GM12875 (cell line): ENCODE data around the gene ASS1.

Experiments
- H3K4me3 ChIP-seq: one replicate; pipeline ENCODE4 v1.5.1; 2011; ENCODE audit warnings: low read depth, low read length, control low read depth
- TF ChIP-seq, protein P1 (sequence below): IDR thresholded peaks from 2 replicates; pipeline ENCODE4 v1.5.1; 2011; ENCODE audit warnings: low read depth, mild to moderate bottlenecking, control low read depth, inconsistent platforms, low read length, moderate library complexity, borderline replicate concordance; ENCODE audit not compliant: insufficient read depth

Gene ASS1

DNA sequence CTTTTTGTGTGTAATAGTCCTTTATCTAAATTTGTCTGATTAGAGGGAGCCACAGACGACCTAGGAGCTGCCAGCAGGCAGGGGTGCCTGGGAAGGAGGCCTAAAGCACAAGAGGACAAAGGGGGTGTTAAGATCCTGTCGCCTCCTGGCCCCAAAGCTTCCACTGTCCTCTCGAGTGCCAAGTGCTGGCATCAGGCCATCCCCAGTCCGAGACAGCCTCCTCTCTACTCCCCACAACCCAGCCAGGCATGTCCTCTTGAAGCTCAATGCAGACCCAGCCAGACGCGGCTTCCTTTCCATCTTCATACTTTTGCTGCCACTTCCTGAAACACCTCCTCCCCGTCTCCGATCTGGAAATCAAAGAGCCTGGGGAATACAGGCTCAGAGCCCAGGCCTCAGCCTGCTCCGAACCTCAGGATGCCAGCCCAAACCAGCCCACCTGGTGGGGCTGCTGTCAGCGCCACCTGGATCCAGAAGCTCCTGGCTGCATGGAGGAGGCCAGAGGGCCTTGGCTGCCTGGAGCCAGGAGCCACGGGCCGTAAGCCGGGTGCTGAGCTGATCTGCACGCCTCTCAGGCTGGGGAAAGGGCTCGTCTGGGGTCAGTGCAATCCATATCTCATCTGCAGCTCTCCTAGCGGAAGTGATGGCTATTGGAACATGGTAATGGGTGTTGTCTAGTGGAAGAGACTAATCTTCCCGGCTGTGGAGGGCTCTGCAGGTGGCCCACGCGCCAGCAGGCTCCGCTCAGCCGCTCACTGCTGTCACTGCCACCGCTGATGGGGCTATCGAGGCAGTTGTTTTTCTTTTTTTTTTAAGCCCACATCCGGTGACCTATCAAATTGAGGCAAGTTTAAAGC is 74.4 kb downstream of the ASS1 start:
- no peak overlapping the region for H3K4me3 ChIP-seq
- TF ChIP-seq, protein P1, sequence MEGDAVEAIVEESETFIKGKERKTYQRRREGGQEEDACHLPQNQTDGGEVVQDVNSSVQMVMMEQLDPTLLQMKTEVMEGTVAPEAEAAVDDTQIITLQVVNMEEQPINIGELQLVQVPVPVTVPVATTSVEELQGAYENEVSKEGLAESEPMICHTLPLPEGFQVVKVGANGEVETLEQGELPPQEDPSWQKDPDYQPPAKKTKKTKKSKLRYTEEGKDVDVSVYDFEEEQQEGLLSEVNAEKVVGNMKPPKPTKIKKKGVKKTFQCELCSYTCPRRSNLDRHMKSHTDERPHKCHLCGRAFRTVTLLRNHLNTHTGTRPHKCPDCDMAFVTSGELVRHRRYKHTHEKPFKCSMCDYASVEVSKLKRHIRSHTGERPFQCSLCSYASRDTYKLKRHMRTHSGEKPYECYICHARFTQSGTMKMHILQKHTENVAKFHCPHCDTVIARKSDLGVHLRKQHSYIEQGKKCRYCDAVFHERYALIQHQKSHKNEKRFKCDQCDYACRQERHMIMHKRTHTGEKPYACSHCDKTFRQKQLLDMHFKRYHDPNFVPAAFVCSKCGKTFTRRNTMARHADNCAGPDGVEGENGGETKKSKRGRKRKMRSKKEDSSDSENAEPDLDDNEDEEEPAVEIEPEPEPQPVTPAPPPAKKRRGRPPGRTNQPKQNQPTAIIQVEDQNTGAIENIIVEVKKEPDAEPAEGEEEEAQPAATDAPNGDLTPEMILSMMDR: no peak

DNA sequence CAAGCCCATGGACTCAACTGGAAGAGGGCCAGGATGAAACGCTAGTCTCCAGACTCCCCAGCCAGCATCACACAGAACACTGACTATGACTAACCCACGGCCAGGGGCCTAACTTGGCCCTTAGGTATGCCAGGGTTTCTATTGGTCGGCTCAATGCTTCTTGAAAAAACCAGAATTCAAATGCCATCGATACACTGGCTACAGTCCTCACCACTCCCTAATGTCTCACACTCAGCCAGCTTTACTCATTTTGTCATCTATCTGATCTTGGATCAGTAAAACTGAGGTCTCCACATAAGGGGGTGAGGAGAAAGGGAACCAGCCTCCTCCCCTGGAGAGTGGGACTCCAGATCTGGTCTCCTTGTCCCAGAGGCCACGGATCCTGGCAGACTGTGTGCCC is 75.2 kb downstream of the ASS1 start:
- H3K4me3 ChIP-seq: no peak overlapping the region
- TF ChIP-seq, protein P1: no peak

DNA sequence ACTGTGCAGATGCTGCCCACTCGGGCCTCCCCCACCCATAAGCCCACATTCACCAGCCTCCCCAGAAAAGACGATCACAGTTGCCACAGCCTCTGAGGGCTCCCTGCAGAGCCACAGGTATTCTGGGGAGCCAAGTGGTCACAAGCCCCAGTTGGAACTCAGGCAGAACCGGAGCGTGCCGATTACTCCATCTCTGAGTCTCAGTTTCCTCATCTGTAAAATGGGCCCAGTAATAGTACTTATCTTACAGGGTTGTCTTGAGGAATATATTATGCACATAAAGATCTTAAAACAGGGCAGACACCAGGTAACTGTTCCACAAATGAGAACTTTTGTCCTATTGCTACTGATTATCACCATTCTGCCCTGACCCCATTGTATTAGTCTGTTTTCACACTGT is 77.0 kb downstream of the ASS1 start:
- H3K4me3 ChIP-seq: no peak overlapping the region
- TF ChIP-seq, protein P1: no peak

DNA sequence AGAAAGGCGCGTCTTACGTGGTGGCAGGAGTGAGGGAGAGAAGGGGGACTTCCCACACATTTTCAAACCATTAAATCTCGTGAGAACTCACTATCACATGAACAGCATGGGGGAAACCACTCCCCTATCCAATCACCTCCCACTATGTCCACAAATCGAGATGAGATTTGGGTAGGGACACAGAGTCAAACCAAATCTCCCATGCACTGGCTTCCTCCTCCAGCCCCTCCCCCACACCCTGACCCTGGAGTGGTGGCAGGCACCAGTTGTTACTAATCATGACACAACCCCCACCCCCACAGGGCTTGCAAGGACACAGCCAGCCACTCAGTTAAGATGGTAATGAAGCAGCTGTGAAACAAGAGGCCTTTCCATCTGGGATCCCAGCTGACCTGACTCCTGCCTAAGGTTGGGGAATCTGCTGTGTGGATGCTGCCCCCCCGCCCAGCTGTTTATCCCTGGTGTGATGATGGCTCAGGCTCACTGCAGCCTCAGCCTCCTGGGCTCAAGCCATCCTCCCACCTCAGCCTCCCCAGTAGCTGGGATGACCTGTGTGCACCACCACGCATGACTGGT is 77.6 kb downstream of the ASS1 start:
- TF ChIP-seq, protein P1: no peak
- no peak overlapping the region for H3K4me3 ChIP-seq

DNA sequence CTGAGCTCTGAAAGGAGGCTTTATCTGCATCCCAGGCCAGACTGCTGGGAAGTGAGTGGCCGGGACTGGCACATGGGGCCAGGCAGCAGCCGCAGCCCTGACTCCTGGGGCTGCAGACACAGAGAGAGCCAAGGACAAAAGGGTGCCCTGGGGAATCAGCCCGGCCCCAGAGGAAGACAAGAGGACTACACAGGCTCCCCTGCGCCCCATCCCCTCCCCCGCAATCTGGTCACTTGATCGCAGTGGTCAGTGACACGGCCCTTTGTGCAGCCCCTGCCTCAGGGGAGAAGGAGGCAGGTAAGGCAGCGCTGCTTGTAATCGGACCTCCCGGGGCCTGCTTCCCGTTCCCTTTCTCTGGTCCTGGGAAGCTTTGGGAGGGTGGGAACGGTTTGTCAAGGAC is 79.2 kb downstream of the ASS1 start:
- no peak overlapping the region for H3K4me3 ChIP-seq
- TF ChIP-seq, protein P1: no peak

DNA sequence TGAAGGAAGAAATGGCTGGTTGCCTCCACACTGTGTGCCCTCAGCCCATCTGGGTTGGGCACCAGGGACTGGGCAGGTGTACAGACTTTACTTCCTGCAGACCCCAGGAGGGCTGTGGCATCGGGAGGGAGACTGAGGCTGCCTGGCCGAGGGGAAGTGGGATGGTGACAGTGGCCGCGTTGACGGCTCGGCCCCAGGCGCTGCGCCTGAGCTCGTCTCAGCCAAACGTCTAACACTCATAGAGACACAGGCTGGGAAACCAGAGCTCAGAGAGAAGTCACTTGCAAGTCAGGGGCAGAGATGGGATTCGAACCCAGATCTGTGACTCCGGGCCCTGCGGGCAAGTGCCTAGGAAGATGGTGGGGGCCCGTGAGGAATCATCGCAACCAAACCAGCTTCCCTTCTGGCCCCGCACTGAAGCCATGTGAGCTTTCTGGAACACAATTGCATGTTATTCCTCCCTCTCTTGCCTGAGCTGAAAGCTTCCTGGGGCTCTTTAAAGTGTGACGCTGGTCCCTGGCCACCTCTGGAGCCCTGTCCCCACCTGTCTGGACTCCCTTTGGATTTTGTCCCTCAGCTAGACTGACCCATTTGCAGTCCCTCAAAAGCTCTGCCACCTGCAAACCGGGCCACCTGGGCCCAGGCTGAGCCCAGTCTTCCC is 81.6 kb downstream of the ASS1 start:
- H3K4me3 ChIP-seq: no peak overlapping the region
- TF ChIP-seq, protein P1: no peak
